GM20000 (cell line): ENCODE results near the gene FBXO9.
"Not testable (repeated sequence)": the region's sequence is repeated elsewhere in the genome, so short reads cannot be mapped to it uniquely, and the experiment has no call there.

Experiments used
- DNase-seq: peaks from one replicate; pipeline ENCODE4 v3.0.0; 2012; ENCODE audit warnings: low spot score
- CTCF ChIP-seq: IDR thresholded peaks from 2 replicates; pipeline ENCODE4 v1.5.1; 2012; ENCODE audit warnings: mild to moderate bottlenecking, control low read depth; ENCODE audit errors: extremely low read depth, missing control alignments

The FBXO9 gene

GRCh38 chr6:53058388-53059195 lies 6.6 kb upstream of the FBXO9 start:
- DNase-seq: no peak
- no peak for TF ChIP-seq CTCF

- TF ChIP-seq CTCF: no peak
- DNase-seq: no peak
Observed at GRCh38 chr6:53059648-53060589, 5.3 kb upstream of the FBXO9 start.

- no peak for DNase-seq
- no peak for TF ChIP-seq CTCF
Observed at GRCh38 chr6:53062169-53062539, 3.0 kb upstream of the FBXO9 start.

GRCh38 chr6:53064255-53064654 lies 949 bp upstream of the FBXO9 start:
- DNase-seq: not testable (repeated sequence)

GRCh38 chr6:53064726-53065265 lies 408 bp upstream of the FBXO9 start:
- no peak for TF ChIP-seq CTCF
- DNase-seq: peak; percentile 94

- peak; percentile 22 for DNase-seq
- TF ChIP-seq CTCF: no peak
Observed at GRCh38 chr6:53066077-53066417, 843 bp downstream of the FBXO9 start.

- DNase-seq: no peak
- TF ChIP-seq CTCF: no peak
Observed at GRCh38 chr6:53066874-53067706, 1.9 kb downstream of the FBXO9 start.
